ENCODE measurements around the gene TMEM119. TPM values are rescaled to one million over a fixed set of nuclear protein-coding genes. Genes with fewer than 3 reads are reported as not detected.

TMEM119 gene
- total and polyA plus RNA-seq, 9 of the 15 experiments (the other 6 are each of a cell fraction or from before 2014, with no cell fraction given) = 0.18 TPM; not detected in 8

DNA sequence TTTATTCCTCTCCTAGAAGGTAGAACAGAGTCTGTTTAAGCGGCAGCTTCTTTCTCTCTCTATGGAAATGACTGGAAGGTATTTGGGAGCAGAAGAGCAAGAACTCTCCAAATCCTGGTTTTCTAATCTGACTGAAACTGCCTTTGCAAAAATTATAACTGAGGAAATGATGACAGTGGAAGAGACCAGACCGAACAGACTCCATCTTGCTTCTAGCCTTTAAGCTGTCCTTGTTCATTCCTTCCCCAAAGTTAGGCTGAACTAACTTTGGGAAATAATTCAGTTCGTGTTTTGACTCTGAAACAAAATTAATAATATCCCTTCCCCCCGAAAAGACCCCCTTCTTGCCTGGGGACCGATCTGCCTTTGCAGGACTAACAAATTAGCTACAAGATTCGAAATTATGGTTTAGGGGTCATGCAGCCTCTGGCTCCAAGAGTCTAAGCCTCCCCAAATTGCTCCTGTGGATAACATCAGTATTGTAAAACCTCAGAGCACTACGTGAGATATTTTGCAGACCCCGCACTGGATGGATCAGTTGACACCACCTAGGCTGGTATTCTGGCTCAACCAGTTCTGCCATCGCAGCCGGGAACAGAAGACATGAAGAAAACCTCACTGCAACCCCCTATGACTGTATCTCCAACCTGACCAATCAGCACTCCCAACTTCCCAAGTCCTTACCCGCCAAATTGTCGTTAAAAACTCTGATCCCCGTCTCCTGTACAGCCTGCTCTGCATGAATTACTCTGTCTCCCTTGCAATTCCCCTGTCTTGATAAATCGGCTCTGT lies 21.7 kb upstream of the TMEM119 start (continued):
- TF ChIP-seq, protein P1, sequence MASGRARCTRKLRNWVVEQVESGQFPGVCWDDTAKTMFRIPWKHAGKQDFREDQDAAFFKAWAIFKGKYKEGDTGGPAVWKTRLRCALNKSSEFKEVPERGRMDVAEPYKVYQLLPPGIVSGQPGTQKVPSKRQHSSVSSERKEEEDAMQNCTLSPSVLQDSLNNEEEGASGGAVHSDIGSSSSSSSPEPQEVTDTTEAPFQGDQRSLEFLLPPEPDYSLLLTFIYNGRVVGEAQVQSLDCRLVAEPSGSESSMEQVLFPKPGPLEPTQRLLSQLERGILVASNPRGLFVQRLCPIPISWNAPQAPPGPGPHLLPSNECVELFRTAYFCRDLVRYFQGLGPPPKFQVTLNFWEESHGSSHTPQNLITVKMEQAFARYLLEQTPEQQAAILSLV (tag; IDR thresholded peaks at IDR 0.05) = 0 out of 2 replicates have a peak, but pooled peaks have one; percentile 24
- TF ChIP-seq FIP1L1 (IDR thresholded peaks at IDR 0.05; ENCODE audit: low read depth, low read length, poor library complexity, severe bottlenecking) (no peak), TSHZ1 (CRISPR knock-in tag; IDR thresholded peaks at IDR 0.05) (peak; percentile 64; the same call in 1 of the 2 replicates), RBM15 (IDR thresholded peaks at IDR 0.05; ENCODE audit: insufficient read depth, low read length) (no peak), SRSF3 (IDR thresholded peaks at IDR 0.05; ENCODE audit: insufficient read depth, low read length) (no peak), KLF16 (IDR thresholded peaks at IDR 0.05) (no peak), HOXB6 (CRISPR knock-in tag; IDR thresholded peaks at IDR 0.05; ENCODE audit: borderline replicate concordance) (no peak), TEAD4 (IDR thresholded peaks at IDR 0.05; ENCODE audit: low read length) (no peak), TEAD4 (CRISPR knock-in tag; IDR thresholded peaks at IDR 0.05; ENCODE audit: borderline replicate concordance) (no peak), ID3 (CRISPR knock-in tag; IDR thresholded peaks at IDR 0.05) (no peak), ID3 (tag; IDR thresholded peaks at IDR 0.05) (0 out of 2 replicates have a peak, but pooled peaks have one; percentile 29), MEF2D (tag; conservative IDR thresholded peaks at IDR 0.05; ENCODE audit: low read depth) (no peak; the same call in 1 of the 2 replicates), PTTG1 (tag; IDR thresholded peaks at IDR 0.05; ENCODE audit: low read depth) (peak; percentile 84), MIER1 (IDR thresholded peaks at IDR 0.05; ENCODE audit: low read depth) (no peak), HDAC3 (IDR thresholded peaks at IDR 0.05; ENCODE audit: borderline replicate concordance, partially characterized antibody) (no peak), CHD4 (IDR thresholded peaks at IDR 0.05; ENCODE audit: insufficient read depth, insufficient replicate concordance, low read depth, low read length, poor library complexity, severe bottlenecking) (no peak), MAFF (IDR thresholded peaks at IDR 0.05; ENCODE audit: low read length) (no peak)
- TF ChIP-seq, protein P2, sequence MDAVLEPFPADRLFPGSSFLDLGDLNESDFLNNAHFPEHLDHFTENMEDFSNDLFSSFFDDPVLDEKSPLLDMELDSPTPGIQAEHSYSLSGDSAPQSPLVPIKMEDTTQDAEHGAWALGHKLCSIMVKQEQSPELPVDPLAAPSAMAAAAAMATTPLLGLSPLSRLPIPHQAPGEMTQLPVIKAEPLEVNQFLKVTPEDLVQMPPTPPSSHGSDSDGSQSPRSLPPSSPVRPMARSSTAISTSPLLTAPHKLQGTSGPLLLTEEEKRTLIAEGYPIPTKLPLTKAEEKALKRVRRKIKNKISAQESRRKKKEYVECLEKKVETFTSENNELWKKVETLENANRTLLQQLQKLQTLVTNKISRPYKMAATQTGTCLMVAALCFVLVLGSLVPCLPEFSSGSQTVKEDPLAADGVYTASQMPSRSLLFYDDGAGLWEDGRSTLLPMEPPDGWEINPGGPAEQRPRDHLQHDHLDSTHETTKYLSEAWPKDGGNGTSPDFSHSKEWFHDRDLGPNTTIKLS (IDR thresholded peaks at IDR 0.05; ENCODE audit: borderline replicate concordance, low read depth) = no peak
- TF ChIP-seq, protein P3, sequence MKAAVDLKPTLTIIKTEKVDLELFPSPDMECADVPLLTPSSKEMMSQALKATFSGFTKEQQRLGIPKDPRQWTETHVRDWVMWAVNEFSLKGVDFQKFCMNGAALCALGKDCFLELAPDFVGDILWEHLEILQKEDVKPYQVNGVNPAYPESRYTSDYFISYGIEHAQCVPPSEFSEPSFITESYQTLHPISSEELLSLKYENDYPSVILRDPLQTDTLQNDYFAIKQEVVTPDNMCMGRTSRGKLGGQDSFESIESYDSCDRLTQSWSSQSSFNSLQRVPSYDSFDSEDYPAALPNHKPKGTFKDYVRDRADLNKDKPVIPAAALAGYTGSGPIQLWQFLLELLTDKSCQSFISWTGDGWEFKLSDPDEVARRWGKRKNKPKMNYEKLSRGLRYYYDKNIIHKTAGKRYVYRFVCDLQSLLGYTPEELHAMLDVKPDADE (conservative IDR thresholded peaks at IDR 0.05; ENCODE audit: control insufficient read depth, low read depth, low read length) = no peak
